HEK293 (cell line): ENCODE data around the gene FGFR4.

ENCODE experiments used
- CTCF ChIA-PET: fragments of 350-600 bp; formaldehyde crosslinking; extraction: SDS; loops from one replicate; lab custom pipeline; 2021; ENCODE audit warnings: antibody characterized with exemption; lab: Yijun Ruan, JAX
- POLR2A ChIA-PET: fragments of 300-600 bp; formaldehyde crosslinking; extraction: SDS; loops from one replicate; lab custom pipeline; 2020; ENCODE audit warnings: antibody characterized with exemption, inconsistent platforms; lab: Yijun Ruan, JAX
- H3K27ac ChIP-seq: fragments of 200-500 bp; sonication (Bioruptor generic); 2 replicates; pipeline ENCODE4 v1.5.1; 2014; ENCODE audit warnings: low read depth, low read length, control low read depth, inconsistent platforms; ENCODE audit errors: extremely low read depth
- H3K36me3 ChIP-seq, 2 experiments: fragments of 200-500 bp in 1 of 2; sonication (Bioruptor generic) in 1 of 2; 1 replicate in 1 of 2; 2 replicates in 1 of 2; pipeline ENCODE4 v1.5.1; 2014 to 2017; ENCODE audit warnings: inconsistent platforms in 2 of 2, low read length in 2 of 2; ENCODE audit not compliant: control insufficient read depth in 2 of 2, insufficient read depth in 1 of 2
- H3K4me1 ChIP-seq: fragments of 200-500 bp; sonication (Bioruptor generic); 2 replicates; pipeline ENCODE4 v1.5.1; 2014; ENCODE audit warnings: mild to moderate bottlenecking, low read length, inconsistent platforms; ENCODE audit not compliant: control insufficient read depth, insufficient read depth
- H3K4me3 ChIP-seq: 2 replicates; pipeline ENCODE4 v1.5.1; 2011; ENCODE audit warnings: low read depth, mild to moderate bottlenecking, control low read depth, low read length, moderate library complexity
- H3K9me3 ChIP-seq: fragments of 200-500 bp; sonication (Bioruptor generic); 2 replicates; pipeline ENCODE4 v1.5.1; 2014; ENCODE audit warnings: low read depth, low read length, inconsistent platforms; ENCODE audit not compliant: control insufficient read depth, insufficient read depth
- EGR2 ChIP-seq: fragments of 450-650 bp; formaldehyde crosslinking; IDR thresholded peaks from 2 replicates; pipeline ENCODE4 v1.5.1; 2016; ENCODE audit warnings: low read depth, missing biosample characterization, missing genetic modification characterization
- GLIS2 ChIP-seq: fragments of 450-650 bp; formaldehyde crosslinking; IDR thresholded peaks from 2 replicates; pipeline ENCODE4 v1.5.1; 2016; ENCODE audit warnings: missing biosample characterization, missing genetic modification characterization
- HOXD13 ChIP-seq: sonication (generic); formaldehyde crosslinking; IDR thresholded peaks from 2 replicates; pipeline ENCODE4 v1.8.0; 2022; ENCODE audit warnings: missing genetic modification reagents, borderline replicate concordance
- IKZF3 ChIP-seq: fragments of 450-650 bp; IDR thresholded peaks from 2 replicates; pipeline ENCODE4 v1.5.0; 2018; ENCODE audit warnings: missing biosample characterization, mild to moderate bottlenecking, missing genetic modification characterization, moderate library complexity
- MEIS1 ChIP-seq: sonication (generic); formaldehyde crosslinking; IDR thresholded peaks from 2 replicates; pipeline ENCODE4 v1.8.1; 2022; ENCODE audit warnings: missing genetic modification reagents, mild to moderate bottlenecking, borderline replicate concordance
- OVOL3 ChIP-seq: fragments of 450-650 bp; formaldehyde crosslinking; IDR thresholded peaks from 2 replicates; pipeline ENCODE4 v1.5.1; 2016; ENCODE audit warnings: missing biosample characterization, missing genetic modification characterization
- SP7 ChIP-seq: fragments of 450-650 bp; formaldehyde crosslinking; IDR thresholded peaks from 2 replicates; pipeline ENCODE4 v1.5.1; 2016; ENCODE audit warnings: missing biosample characterization, missing genetic modification characterization
- ZBTB1 ChIP-seq: fragments of 450-650 bp; formaldehyde crosslinking; IDR thresholded peaks from 2 replicates; pipeline ENCODE4 v1.5.1; 2016; ENCODE audit warnings: missing biosample characterization, missing genetic modification characterization
- ZBTB20 ChIP-seq: fragments of 450-650 bp; formaldehyde crosslinking; IDR thresholded peaks from 2 replicates; pipeline ENCODE4 v1.5.1; 2016; ENCODE audit warnings: missing biosample characterization, missing genetic modification characterization
- ZFHX2 ChIP-seq: fragments of 450-650 bp; formaldehyde crosslinking; conservative IDR thresholded peaks from 2 replicates; pipeline ENCODE4 v1.5.1; 2016; ENCODE audit warnings: missing biosample characterization, missing genetic modification characterization
- ZNF138 ChIP-seq: fragments of 450-650 bp; formaldehyde crosslinking; IDR thresholded peaks from 2 replicates; pipeline ENCODE4 v1.5.1; 2016; ENCODE audit warnings: missing biosample characterization, missing genetic modification characterization, borderline replicate concordance
- ZNF16 ChIP-seq: fragments of 450-650 bp; formaldehyde crosslinking; IDR thresholded peaks from 2 replicates; pipeline ENCODE4 v1.5.1; 2016; ENCODE audit warnings: low read depth, missing biosample characterization, missing genetic modification characterization
- ZNF2 ChIP-seq: fragments of 450-650 bp; formaldehyde crosslinking; IDR thresholded peaks from 2 replicates; pipeline ENCODE4 v1.5.1; 2016; ENCODE audit warnings: missing biosample characterization, missing genetic modification characterization
- ZNF202 ChIP-seq: fragments of 450-650 bp; formaldehyde crosslinking; IDR thresholded peaks from 2 replicates; pipeline ENCODE4 v1.5.1; 2016; ENCODE audit warnings: missing biosample characterization, missing genetic modification characterization, borderline replicate concordance
- ZNF214 ChIP-seq: fragments of 450-650 bp; formaldehyde crosslinking; IDR thresholded peaks from 2 replicates; pipeline ENCODE4 v1.5.1; 2017; ENCODE audit warnings: missing biosample characterization, mild to moderate bottlenecking, missing genetic modification characterization, borderline replicate concordance
- ZNF221 ChIP-seq: fragments of 450-650 bp; formaldehyde crosslinking; IDR thresholded peaks from 2 replicates; pipeline ENCODE4 v1.5.1; 2017; ENCODE audit warnings: missing biosample characterization, missing genetic modification characterization, borderline replicate concordance
- ZNF311 ChIP-seq: fragments of 450-650 bp; formaldehyde crosslinking; IDR thresholded peaks from 2 replicates; pipeline ENCODE4 v1.5.1; 2017; ENCODE audit warnings: missing biosample characterization, missing genetic modification characterization, borderline replicate concordance
- ZNF426 ChIP-seq: fragments of 450-650 bp; formaldehyde crosslinking; IDR thresholded peaks from 2 replicates; pipeline ENCODE4 v1.5.1; 2017; ENCODE audit warnings: missing biosample characterization, missing genetic modification characterization, mild to moderate bottlenecking, inconsistent platforms, moderate library complexity
- ZNF433 ChIP-seq: fragments of 450-650 bp; formaldehyde crosslinking; IDR thresholded peaks from 2 replicates; pipeline ENCODE4 v1.5.1; 2016; ENCODE audit warnings: missing biosample characterization, missing genetic modification characterization, low read depth
- ZNF473 ChIP-seq: fragments of 450-650 bp; formaldehyde crosslinking; IDR thresholded peaks from 2 replicates; pipeline ENCODE4 v1.5.1; 2017; ENCODE audit warnings: missing biosample characterization, missing genetic modification characterization
- ZNF513 ChIP-seq: fragments of 450-650 bp; IDR thresholded peaks from 2 replicates; pipeline ENCODE4 v1.5.1; 2018; ENCODE audit warnings: missing biosample characterization, missing genetic modification characterization
- ZNF544 ChIP-seq: fragments of 450-650 bp; formaldehyde crosslinking; IDR thresholded peaks from 2 replicates; pipeline ENCODE4 v1.5.0; 2017; ENCODE audit warnings: missing biosample characterization, missing genetic modification characterization
- ZNF558 ChIP-seq: fragments of 450-650 bp; formaldehyde crosslinking; IDR thresholded peaks from 2 replicates; pipeline ENCODE4 v1.5.1; 2016; ENCODE audit warnings: missing biosample characterization, missing genetic modification characterization
- ZNF585B ChIP-seq: fragments of 450-650 bp; formaldehyde crosslinking; IDR thresholded peaks from 2 replicates; pipeline ENCODE4 v1.5.1; 2016; ENCODE audit warnings: missing biosample characterization, missing genetic modification characterization
- ZNF624 ChIP-seq: fragments of 450-650 bp; formaldehyde crosslinking; IDR thresholded peaks from 2 replicates; pipeline ENCODE4 v1.5.1; 2017; ENCODE audit warnings: missing biosample characterization, missing genetic modification characterization
- ZNF670 ChIP-seq: fragments of 450-650 bp; formaldehyde crosslinking; IDR thresholded peaks from 2 replicates; pipeline ENCODE4 v1.5.1; 2016; ENCODE audit warnings: missing biosample characterization, missing genetic modification characterization, low read depth
- ZNF768 ChIP-seq: fragments of 450-650 bp; formaldehyde crosslinking; IDR thresholded peaks from 2 replicates; pipeline ENCODE4 v1.5.1; 2018; ENCODE audit warnings: missing biosample characterization, mild to moderate bottlenecking, missing genetic modification characterization
- ZNF777 ChIP-seq: fragments of 450-650 bp; formaldehyde crosslinking; IDR thresholded peaks from 2 replicates; pipeline ENCODE4 v1.5.1; 2017; ENCODE audit warnings: missing biosample characterization, missing genetic modification characterization, borderline replicate concordance
- TF ChIP-seq, protein P1 (sequence below): fragments of 450-650 bp; formaldehyde crosslinking; IDR thresholded peaks from 2 replicates; pipeline ENCODE4 v1.5.1; 2016; ENCODE audit warnings: missing biosample characterization, missing genetic modification characterization

The FGFR4 gene

GRCh38 chr5:177095088-177095669, 8.5 kb downstream of the FGFR4 start:
- Histone ChIP-seq H3K9me3 (no peaks in the 10 kb centered on the region), H3K4me1 (no peaks in the 10 kb centered on the region), H3K36me3 (peaks cover 0 to 3% of the 10 kb centered on the region in 2 experiments; a peak in 1 of 3 replicates), H3K27ac (no peak overlapping the region), H3K4me3 (no peak overlapping the region)
- TF ChIP-seq MEIS1 (CRISPR knock-in tag) (no peak), ZNF768 (tag by site-specific recombination) (0 out of 2 replicates have a peak, but pooled peaks have one; percentile 18)
- POLR2A ChIA-PET, result no interaction called here
- CTCF ChIA-PET, result interaction anchor here (0.5 to 1.5 kb wide), 3 partner anchors 17 to 1376 kb away, joined by 3 to 5 read pairs (median 4); no protein-coding TSS in a partner anchor

GRCh38 chr5:177096162-177097015, 9.7 kb downstream of the FGFR4 start:
- H3K9me3 ChIP-seq, result no peaks in the 10 kb centered on the region
- peaks cover 0 to 3% of the 10 kb centered on the region in 2 experiments; a peak in 1 of 3 replicates for H3K36me3 ChIP-seq
- no peak overlapping the region for H3K27ac ChIP-seq
- H3K4me1 ChIP-seq, result no peaks in the 10 kb centered on the region
- POLR2A ChIA-PET, result no interaction called here
- peak; percentile 98 for TF ChIP-seq ZNF513
- no peak for TF ChIP-seq ZNF670 (tag by site-specific recombination)
- TF ChIP-seq HOXD13 (CRISPR knock-in tag), result no peak
- TF ChIP-seq EGR2 (tag by site-specific recombination), result 0 out of 2 replicates have a peak, but pooled peaks have one; percentile 28
- TF ChIP-seq ZBTB1 (tag by site-specific recombination), result no peak
- no peak for TF ChIP-seq ZNF544 (tag by site-specific recombination)
- no peak for TF ChIP-seq OVOL3 (tag by site-specific recombination)
- TF ChIP-seq ZFHX2 (tag by site-specific recombination), result 0 out of 2 replicates have a peak, but pooled peaks have one; percentile 15
- TF ChIP-seq IKZF3 (tag by site-specific recombination), result no peak
- no peak for TF ChIP-seq ZNF433 (tag by site-specific recombination)
- TF ChIP-seq, protein P1, sequence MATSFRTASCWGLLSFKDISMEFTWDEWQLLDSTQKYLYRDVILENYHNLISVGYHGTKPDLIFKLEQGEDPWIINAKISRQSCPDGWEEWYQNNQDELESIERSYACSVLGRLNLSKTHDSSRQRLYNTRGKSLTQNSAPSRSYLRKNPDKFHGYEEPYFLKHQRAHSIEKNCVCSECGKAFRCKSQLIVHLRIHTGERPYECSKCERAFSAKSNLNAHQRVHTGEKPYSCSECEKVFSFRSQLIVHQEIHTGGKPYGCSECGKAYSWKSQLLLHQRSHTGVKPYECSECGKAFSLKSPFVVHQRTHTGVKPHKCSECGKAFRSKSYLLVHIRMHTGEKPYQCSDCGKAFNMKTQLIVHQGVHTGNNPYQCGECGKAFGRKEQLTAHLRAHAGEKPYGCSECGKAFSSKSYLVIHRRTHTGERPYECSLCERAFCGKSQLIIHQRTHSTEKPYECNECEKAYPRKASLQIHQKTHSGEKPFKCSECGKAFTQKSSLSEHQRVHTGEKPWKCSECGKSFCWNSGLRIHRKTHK (tag by site-specific recombination), result no peak
- no peak for TF ChIP-seq ZNF16
- no peak for TF ChIP-seq ZNF624
- TF ChIP-seq ZNF473, result no peak
- TF ChIP-seq SP7 (tag by site-specific recombination), result no peak
- no peak for TF ChIP-seq ZNF311
- TF ChIP-seq ZNF777, result no peak
- no peak for TF ChIP-seq ZNF202 (tag by site-specific recombination)
- TF ChIP-seq ZNF214 (tag by site-specific recombination), result no peak
- TF ChIP-seq ZNF2 (tag by site-specific recombination), result no peak
- peak; percentile 44; the same call in 1 of the 2 replicates for TF ChIP-seq GLIS2 (tag by site-specific recombination)
- no peak for TF ChIP-seq ZNF138 (tag by site-specific recombination)
- TF ChIP-seq ZNF221 (tag by site-specific recombination), result no peak
- no peak for TF ChIP-seq ZNF585B (tag by site-specific recombination)
- no peak for TF ChIP-seq ZNF558 (tag by site-specific recombination)
- no peak for TF ChIP-seq ZBTB20 (tag by site-specific recombination)
- no peak for TF ChIP-seq ZNF426 (tag by site-specific recombination)
- TF ChIP-seq, all 188 proteins: peak for 4
- no peak overlapping the region for H3K4me3 ChIP-seq
- CTCF ChIA-PET, result interaction anchor here (0.7 to 3.2 kb wide), 3 partner anchors 10 to 91 kb away, joined by 3 to 17 read pairs (median 3); partner anchors contain the start of gene FGFR4
